Measurements from ENCODE around the gene TMEM181.
"Not testable (repeated sequence)": the region's sequence is repeated elsewhere in the genome, so short reads cannot be mapped to it uniquely, and the experiment has no call there.

Gene TMEM181

GRCh38 chr6:158663625-158664165 lies 103.8 kb downstream of the TMEM181 start:
- DNase-seq, result peak; percentile 72

- no peak for DNase-seq
These were observed 105.4 kb downstream of the TMEM181 start for GRCh38 chr6:158665332-158665731.

DNA sequence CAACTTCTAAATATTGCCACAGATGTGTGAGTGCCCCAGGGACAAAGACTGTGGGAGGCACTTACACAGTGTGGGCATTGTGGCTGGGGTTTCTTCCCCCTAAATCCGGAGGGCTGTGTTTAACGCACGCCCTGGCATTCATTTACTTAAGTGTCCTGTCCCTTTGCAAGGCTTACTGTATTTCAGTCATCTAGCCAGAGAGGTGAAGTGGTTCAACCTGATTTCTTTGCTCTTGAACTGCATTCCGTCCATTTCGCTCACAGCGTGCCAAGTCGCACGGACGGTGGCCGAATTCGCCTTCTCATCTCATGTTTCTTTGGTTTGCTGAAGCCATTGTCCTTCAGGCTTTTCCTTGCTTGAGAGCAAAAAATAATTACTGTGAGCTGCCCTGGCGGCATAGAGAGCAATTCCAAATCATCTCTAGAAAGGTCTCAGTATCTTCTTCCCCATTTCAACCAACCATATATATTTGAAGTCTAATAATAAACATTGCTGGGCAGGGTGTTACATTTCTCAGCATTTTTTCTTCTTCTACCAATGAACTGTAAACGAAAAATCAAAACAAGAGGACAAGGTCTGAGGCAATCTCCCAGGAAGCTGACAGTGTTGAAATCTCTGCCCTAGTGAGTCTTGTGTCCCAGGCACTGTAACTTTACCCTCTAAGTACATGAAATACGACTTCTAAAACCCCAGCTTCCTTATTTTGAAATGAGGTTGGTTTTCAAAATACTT lies 106.9 kb downstream of the TMEM181 start:
- DNase-seq, result peak; percentile 32

- DNase-seq, result no peak
These were observed 107.6 kb downstream of the TMEM181 start for GRCh38 chr6:158667360-158667981.

- no peak for DNase-seq
These were observed 108.8 kb downstream of the TMEM181 start for GRCh38 chr6:158668707-158669103.

- no peak for DNase-seq
These were observed 109.5 kb downstream of the TMEM181 start for GRCh38 chr6:158669145-158670035.

DNA sequence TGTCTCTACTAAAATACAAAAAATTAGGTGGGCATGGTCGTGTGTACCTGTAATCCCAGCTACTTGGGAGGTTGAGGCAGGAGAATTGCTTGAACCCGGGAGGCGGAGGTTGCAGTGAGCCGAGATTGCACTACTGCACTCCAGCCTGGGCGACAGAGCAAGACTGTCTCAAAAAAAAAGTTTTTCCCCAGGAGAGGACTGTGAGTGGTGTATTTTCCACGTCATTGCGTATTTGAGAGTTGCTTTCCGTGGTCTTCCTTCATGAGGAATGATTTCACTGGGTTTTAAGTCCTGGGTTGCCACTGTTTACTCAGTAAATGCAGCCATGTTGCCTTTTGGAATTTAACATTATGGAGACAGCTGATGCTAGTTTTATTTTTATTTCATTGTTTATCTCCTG lies 112.2 kb downstream of the TMEM181 start:
- not testable (repeated sequence) for DNase-seq

DNA sequence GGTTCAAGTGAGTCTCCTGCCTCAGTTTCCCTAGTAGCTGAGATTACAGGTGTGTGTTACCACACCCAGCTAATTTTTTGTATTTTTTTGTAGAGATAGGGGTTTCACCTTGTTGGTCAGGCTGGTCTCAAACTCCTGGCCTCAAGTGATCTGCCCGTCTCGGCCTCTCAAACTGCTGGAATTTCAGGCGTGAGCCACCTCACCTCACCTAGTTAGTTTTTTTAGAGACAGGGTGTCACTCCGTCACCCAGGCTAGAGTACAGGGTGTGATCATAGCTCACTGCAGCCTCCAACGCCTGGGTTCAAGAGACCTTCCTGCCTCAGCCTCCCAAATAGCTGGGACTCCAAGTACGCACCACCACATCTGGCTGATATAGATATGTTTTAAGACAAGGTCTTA lies 112.8 kb downstream of the TMEM181 start:
- DNase-seq, result no peak

DNA sequence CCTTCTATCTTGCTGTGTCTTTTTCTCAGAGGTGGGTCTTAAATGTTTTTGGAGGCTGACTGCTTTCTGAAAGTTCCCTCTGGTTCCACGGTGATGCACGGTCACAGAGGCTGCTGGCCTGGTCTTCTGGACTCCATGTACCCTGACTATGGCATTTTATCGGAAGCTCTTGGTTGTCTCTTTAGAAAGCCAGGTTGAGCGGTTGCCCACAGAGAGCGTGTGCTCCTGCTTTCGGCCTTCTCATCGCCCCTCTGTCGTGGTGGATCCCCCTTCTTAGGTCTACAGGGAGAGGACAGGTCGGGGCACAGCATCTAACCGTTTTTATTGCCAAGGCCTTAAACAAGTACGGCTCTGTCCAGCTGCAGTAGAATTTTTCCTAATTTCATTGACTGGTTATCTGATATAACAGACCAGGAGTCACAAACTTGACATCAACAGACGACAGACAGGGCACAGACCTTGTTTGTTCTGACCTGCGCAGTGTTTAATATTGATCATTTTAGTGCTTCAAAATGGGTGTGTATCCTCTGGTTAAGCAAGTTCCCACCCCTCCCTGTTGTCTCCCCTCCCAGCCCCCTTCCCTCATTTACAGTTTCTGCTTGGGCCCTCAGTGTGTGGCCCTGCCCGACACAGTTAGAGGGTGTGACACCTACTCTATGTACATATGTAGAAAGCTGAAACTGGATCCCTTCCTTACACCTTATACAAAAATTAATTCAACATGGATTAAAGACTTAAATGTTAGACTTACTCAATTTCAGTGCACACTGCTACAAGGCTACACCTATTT lies 114.6 kb downstream of the TMEM181 start:
- DNase-seq, result no peak

DNA sequence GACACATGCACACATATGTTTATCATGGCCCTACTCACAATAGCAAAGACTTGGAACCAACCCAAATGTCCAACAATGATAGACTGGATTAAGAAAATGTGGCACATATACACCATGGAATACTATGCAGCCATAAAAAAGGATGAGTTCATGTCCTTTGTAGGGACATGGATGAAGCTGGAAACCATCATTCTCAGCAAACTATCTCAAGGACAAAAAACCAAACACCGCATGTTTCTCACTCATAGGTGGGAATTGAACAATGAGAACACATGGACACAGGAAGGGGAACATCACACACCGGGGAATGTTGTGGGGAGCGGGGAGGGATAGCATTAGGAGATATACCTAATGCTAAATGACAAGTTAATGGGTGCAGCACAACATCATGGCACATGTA lies 117.2 kb downstream of the TMEM181 start:
- DNase-seq, result not testable (repeated sequence)

GRCh38 chr6:158677906-158678578 lies 118.2 kb downstream of the TMEM181 start:
- no peak for DNase-seq

GRCh38 chr6:158680015-158680414 lies 120.1 kb downstream of the TMEM181 start:
- no peak for DNase-seq

GRCh38 chr6:158680481-158680880 lies 120.6 kb downstream of the TMEM181 start:
- no peak for DNase-seq

GRCh38 chr6:158684311-158684710 lies 124.4 kb downstream of the TMEM181 start:
- DNase-seq, result no peak

- no peak for DNase-seq
These were observed 124.9 kb downstream of the TMEM181 start for GRCh38 chr6:158684745-158685324.

Measured in NCI-H345 (cell line).